H1 (cell line): ENCODE measurements around the gene UBL4A. TPM values are rescaled to one million over a fixed set of nuclear protein-coding genes. Genes with fewer than 3 reads are reported as not detected.

Experiments used
- CTCF ChIA-PET: fragments of 300-600 bp; sonication (Branson Sonifier 250); formaldehyde crosslinking; loops from one replicate; lab custom pipeline; 2021; ENCODE audit not compliant: partially characterized antibody; lab: Charles Lee
- POLR2A ChIA-PET: fragments of 300-600 bp; sonication (Branson Sonifier 250); formaldehyde crosslinking; loops from one replicate; lab custom pipeline; 2021; ENCODE audit warnings: inconsistent platforms; ENCODE audit not compliant: partially characterized antibody; lab: Charles Lee
- DNase-seq, 2 experiments: peaks; one replicate each; pipeline versions ENCODE4 v3.0.0 to v3.0.0-alpha.2; 2010 to 2022; ENCODE audit warnings: low spot score in 2 of 2, low read depth in 1 of 2, mixed read lengths in 1 of 2
- FAIRE-seq: peaks from 2 replicates; lab custom pipeline; 2011; peaks lifted over from hg19 to GRCh38; lab: Jason Lieb, UNC
- H2AFZ ChIP-seq: 2 replicates; pipeline ENCODE4 v1.8.1; 2012; ENCODE audit warnings: low read length, inconsistent platforms
- H2AK5ac ChIP-seq: 2 replicates; pipeline ENCODE4 v1.6.1; 2013; ENCODE audit warnings: low read depth, low read length
- H2BK120ac ChIP-seq: replicated peaks from 2 replicates; pipeline ENCODE3; 2013; ENCODE audit warnings: low read depth, low read length, inconsistent platforms
- H2BK12ac ChIP-seq: 2 replicates; pipeline ENCODE4 v1.6.1; 2013; ENCODE audit warnings: low read depth, low read length
- H2BK15ac ChIP-seq: 2 replicates; pipeline ENCODE4 v1.6.1; 2013; ENCODE audit warnings: low read length
- H2BK20ac ChIP-seq: 2 replicates; pipeline ENCODE4 v1.6.1; 2013; ENCODE audit warnings: low read length
- H2BK5ac ChIP-seq: 2 replicates; pipeline ENCODE4 v1.6.1; 2013; ENCODE audit warnings: low read depth, low read length
- H3K14ac ChIP-seq: 2 replicates; pipeline ENCODE4 v1.6.1; 2013; ENCODE audit warnings: inconsistent platforms; ENCODE audit not compliant: insufficient read length
- H3K18ac ChIP-seq: 2 replicates; pipeline ENCODE4 v1.6.1; 2013; ENCODE audit warnings: low read length; ENCODE audit errors: extremely low read depth
- H3K23ac ChIP-seq: 2 replicates; pipeline ENCODE4 v1.6.1; 2013; ENCODE audit warnings: inconsistent platforms; ENCODE audit not compliant: insufficient read length
- H3K23me2 ChIP-seq: 2 replicates; pipeline ENCODE4 v1.6.1; 2013; ENCODE audit warnings: low read depth, low read length
- H3K27ac ChIP-seq: 2 replicates; pipeline ENCODE4 v1.6.1; 2011; ENCODE audit warnings: low read depth, low read length, inconsistent platforms
- H3K27me3 ChIP-seq, 4 experiments: replicated peaks in 1 of 4; 1 replicate in 1 of 4; 2 replicates in 3 of 4; pipeline versions ENCODE4 v1.6.1 to v1.8.1; 2011 to 2013; ENCODE audit warnings: low read length in 3 of 4, mild to moderate bottlenecking in 3 of 4, inconsistent platforms in 2 of 4, mixed read lengths in 2 of 4, moderate library complexity in 1 of 4; ENCODE audit not compliant: control insufficient read depth in 3 of 4, insufficient read depth in 3 of 4; ENCODE audit errors: extremely low read depth in 1 of 4
- H3K36me3 ChIP-seq, 4 experiments: 2 replicates each; pipeline versions ENCODE4 v1.6.1 to v1.8.1; 2011 to 2013; ENCODE audit warnings: mild to moderate bottlenecking in 4 of 4, low read length in 3 of 4, moderate library complexity in 2 of 4, control low read depth in 1 of 4, inconsistent platforms in 1 of 4; ENCODE audit not compliant: insufficient read depth in 4 of 4, control insufficient read depth in 2 of 4
- H3K4ac ChIP-seq: replicated peaks from 2 replicates; pipeline ENCODE3; 2013; ENCODE audit warnings: low read length, low read depth, mixed read lengths, inconsistent platforms; ENCODE audit not compliant: insufficient read length
- H3K4me1 ChIP-seq, 4 experiments: replicated peaks in 1 of 4; 1 replicate in 1 of 4; 2 replicates in 3 of 4; pipeline versions ENCODE4 v1.6.1 to v1.8.1; 2011 to 2013; ENCODE audit warnings: low read length in 3 of 4, inconsistent platforms in 2 of 4, mixed read lengths in 1 of 4; ENCODE audit not compliant: insufficient read depth in 4 of 4, control insufficient read depth in 3 of 4
- H3K4me2 ChIP-seq, 2 experiments: 2 replicates each; pipeline versions ENCODE4 v1.6.1 to v1.8.1; 2011 to 2013; ENCODE audit warnings: low read depth in 2 of 2, low read length in 2 of 2, control low read depth in 1 of 2, inconsistent platforms in 1 of 2, mild to moderate bottlenecking in 1 of 2; ENCODE audit not compliant: insufficient read depth in 1 of 2
- H3K4me3 ChIP-seq, 4 experiments: fragments of 200-600, 300-600 bp in 1 of 4; sonication (generic), shearing (Covaris generic), sonication (Bioruptor Twin) in 1 of 4; 2 replicates each; pipeline versions ENCODE4 v1.5.1 to v1.8.1; 2011 to 2016; ENCODE audit warnings: low read length in 4 of 4, low read depth in 3 of 4, control low read depth in 2 of 4, inconsistent platforms in 2 of 4, mild to moderate bottlenecking in 2 of 4, mixed read lengths in 1 of 4, moderate library complexity in 1 of 4; ENCODE audit not compliant: insufficient read depth in 2 of 4; ENCODE audit errors: extremely low read depth in 1 of 4
- H3K56ac ChIP-seq: replicated peaks from 2 replicates; pipeline ENCODE3; 2013; ENCODE audit warnings: low read depth, mild to moderate bottlenecking, mixed read lengths, low read length, inconsistent platforms; ENCODE audit not compliant: insufficient read length
- H3K79me1 ChIP-seq: 2 replicates; pipeline ENCODE4 v1.6.1; 2013; ENCODE audit warnings: low read depth, low read length, control low read depth
- H3K79me2 ChIP-seq, 2 experiments: 2 replicates each; pipeline versions ENCODE4 v1.6.1 to v1.8.1; 2012 to 2013; ENCODE audit warnings: low read length in 2 of 2, mild to moderate bottlenecking in 2 of 2, inconsistent platforms in 1 of 2; ENCODE audit not compliant: insufficient read depth in 2 of 2, control insufficient read depth in 1 of 2
- H3K9ac ChIP-seq, 4 experiments: replicated peaks in 1 of 4; 1 replicate in 1 of 4; 2 replicates in 3 of 4; pipeline versions ENCODE4 v1.6.1 to v1.8.1; 2011 to 2013; ENCODE audit warnings: low read depth in 3 of 4, low read length in 3 of 4, control low read depth in 2 of 4, mild to moderate bottlenecking in 2 of 4, moderate library complexity in 2 of 4, inconsistent platforms in 1 of 4; ENCODE audit errors: extremely low read depth in 1 of 4
- H3K9me3 ChIP-seq, 2 experiments: 2 replicates each; pipeline versions ENCODE4 v1.6.1 to v1.8.1; 2012 to 2013; ENCODE audit warnings: mild to moderate bottlenecking in 2 of 2, moderate library complexity in 2 of 2, control low read depth in 1 of 2, inconsistent platforms in 1 of 2, low read depth in 1 of 2, low read length in 1 of 2, mixed read lengths in 1 of 2; ENCODE audit not compliant: insufficient read depth in 2 of 2
- H4K20me1 ChIP-seq, 2 experiments: replicated peaks in 1 of 2; 2 replicates each; pipeline versions ENCODE3 to v1.8.1; 2011 to 2013; ENCODE audit warnings: inconsistent platforms in 2 of 2, low read length in 2 of 2, mild to moderate bottlenecking in 1 of 2; ENCODE audit not compliant: insufficient read depth in 2 of 2, control insufficient read depth in 1 of 2
- H4K5ac ChIP-seq: 2 replicates; pipeline ENCODE4 v1.6.1; 2013; ENCODE audit warnings: low read length, low read depth, mixed read lengths, inconsistent platforms; ENCODE audit not compliant: insufficient read length
- H4K8ac ChIP-seq: 2 replicates; pipeline ENCODE4 v1.8.0; 2013; ENCODE audit warnings: mild to moderate bottlenecking, moderate library complexity, low read length, inconsistent platforms; ENCODE audit not compliant: insufficient read depth; ENCODE audit errors: extremely low read depth
- H4K91ac ChIP-seq: replicated peaks from 2 replicates; pipeline ENCODE3; 2013; ENCODE audit warnings: low read length, mixed read lengths, inconsistent platforms; ENCODE audit not compliant: insufficient read length
- CBX5 ChIP-seq: fragments of 300-800, 300-1000 bp; sonication (generic); IDR thresholded peaks from 2 replicates; pipeline ENCODE4 v1.7.1; 2016; ENCODE audit warnings: antibody characterized with exemption, low read length, low read depth
- NRF1 ChIP-seq: IDR thresholded peaks from 2 replicates; pipeline ENCODE4 v1.6.1; 2011; ENCODE audit warnings: mild to moderate bottlenecking, low read depth, low read length, improper control_type of control experiment
- POLR2A ChIP-seq, 2 experiments: IDR thresholded peaks; 1 replicate in 1 of 2; 2 replicates in 1 of 2; pipeline ENCODE4 v1.6.1; 2011; ENCODE audit warnings: low read depth in 2 of 2, low read length in 2 of 2, mild to moderate bottlenecking in 2 of 2; ENCODE audit errors: control extremely low read depth in 1 of 2
- RXRA ChIP-seq: IDR thresholded peaks from 2 replicates; pipeline ENCODE4 v1.6.1; 2011; ENCODE audit warnings: low read depth, mild to moderate bottlenecking, low read length, moderate library complexity; ENCODE audit not compliant: insufficient read depth
- SP1 ChIP-seq: IDR thresholded peaks from 2 replicates; pipeline ENCODE4 v1.6.1; 2011; ENCODE audit warnings: low read depth, low read length
- SP4 ChIP-seq: IDR thresholded peaks from 2 replicates; pipeline ENCODE4 v1.6.1; 2012; ENCODE audit warnings: low read length, inconsistent platforms
- TAF1 ChIP-seq: IDR thresholded peaks from 2 replicates; pipeline ENCODE4 v1.6.1; 2011; ENCODE audit warnings: mild to moderate bottlenecking, low read depth, low read length
- WGBS, 2 experiments: shearing (Covaris generic) in 1 of 2; methylation state at CpG; one replicate each; pipeline versions ENCODE4 v1.1.6 to v1.1.7; 2013 to 2015; ENCODE audit warnings: low lambda C conversion rate in 2 of 2, mixed read lengths in 2 of 2, inconsistent platforms in 1 of 2, low coverage in 1 of 2, missing lambda C conversion rate in 1 of 2; ENCODE audit not compliant: insufficient replicate concordance in 2 of 2, insufficient coverage in 1 of 2, insufficient read length in 1 of 2; ENCODE audit errors: extremely low coverage in 1 of 2, missing lambda C conversion rate in 1 of 2; 5-methylcytosine and 5-hydroxymethylcytosine counted together
- polyA plus RNA-seq, 7 experiments: library from polyadenylated mRNA; depleted of rRNA in 3 of 7; stranded (reverse) in 5 of 7; unstranded in 2 of 7; fragments of >200 nt in 5 of 7; fragments of 200-250 nt in 2 of 7; gene quantifications; 1 replicate in 5 of 7; 2 replicates in 1 of 7; 4 replicates in 1 of 7; pipeline versions ENCODE4 v1.2.1 to v1.2.3, GENCODE V29; 2011 to 2013; ENCODE audit warnings: missing spikeins in 2 of 7, mixed read lengths in 2 of 7
- total RNA-seq: library from RNA; stranded (reverse); fragmentation: NEBNext Ultra II Directional; extraction: Animal tissue kit (Norgen Biotek cat#: 25700); gene quantifications from 2 replicates; pipeline ENCODE4 v1.2.1, GENCODE V29; 2021
- TF ChIP-seq, protein P1 (sequence below): IDR thresholded peaks from 2 replicates; pipeline ENCODE4 v1.6.1; 2012; ENCODE audit warnings: inconsistent platforms

The UBL4A gene
- total and polyA plus RNA-seq, 2 of the 8 experiments (the other 6 are each of a cell fraction or from before 2014, with no cell fraction given) = 23.1 to 31.7 TPM

DNA sequence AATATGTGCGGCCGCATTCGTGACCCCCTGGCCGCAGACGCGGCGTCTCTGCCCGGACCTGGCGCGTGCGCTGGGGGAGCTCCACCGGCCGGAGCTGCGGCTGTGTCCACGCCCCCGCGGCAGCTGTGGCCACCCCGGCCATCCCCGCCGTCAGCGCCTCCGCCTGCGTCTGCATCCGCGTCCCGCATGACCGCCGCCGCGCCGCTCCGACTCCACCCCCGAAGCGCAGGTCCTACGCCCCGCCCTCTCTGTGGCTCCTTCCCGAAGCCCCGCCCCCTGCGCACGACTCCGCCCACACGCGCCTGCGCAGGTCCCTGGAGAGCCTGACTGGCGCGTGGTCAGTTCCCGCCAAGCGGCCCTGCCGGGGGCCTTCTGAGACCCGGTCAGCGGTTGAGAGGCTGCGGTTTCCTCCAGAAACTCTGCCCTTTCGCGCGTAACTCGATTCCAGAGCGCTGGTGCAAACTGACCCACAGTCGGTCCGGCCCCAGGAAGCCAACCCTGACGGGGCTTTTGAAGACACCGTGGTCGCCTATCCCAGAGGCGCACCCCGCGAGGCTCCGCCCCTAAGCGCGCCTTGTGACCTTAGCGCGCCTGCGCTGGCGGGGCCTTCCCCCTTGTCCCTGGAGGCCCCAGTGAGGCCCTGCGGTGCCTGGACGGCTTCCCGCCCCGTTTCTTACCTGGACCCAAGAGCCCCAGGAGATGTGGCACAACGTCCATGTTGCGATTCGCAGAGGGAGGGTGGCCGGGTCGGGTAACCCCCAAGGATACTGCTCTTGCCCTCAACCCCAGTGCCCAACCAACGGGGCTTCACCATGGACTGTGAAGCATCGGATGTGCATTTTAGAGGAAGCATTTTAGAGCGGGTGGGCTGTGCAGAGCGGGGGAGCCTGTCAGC is 7.4 kb downstream of the UBL4A start, which contains the start of gene LAGE3:
Gene LAGE3 (minus strand): TSS at position 554 of the 895 bp plus-strand sequence. CDS start 366 bp downstream, at position 188.
- H3K4me2 ChIP-seq = peak within 1 kb of the TSS; percentile 66 to 71
- no peak within 1 kb of the TSS for H3K56ac ChIP-seq
- peak within 1 kb of the TSS; percentile 89 for H4K5ac ChIP-seq
- 0 out of 2 replicates have a peak, but pooled peaks cover 3% of the 10 kb centered on the region for H3K23me2 ChIP-seq
- H3K27me3 ChIP-seq = no peaks in the 10 kb centered on the region
- H3K18ac ChIP-seq = peak within 1 kb of the TSS; percentile 71
- no peak within 1 kb of the TSS for H2BK12ac ChIP-seq
- peak within 1 kb of the TSS in 2 of 4 experiments; percentile 34 to 48; a peak in 3 of 7 replicates for H3K9ac ChIP-seq
- H2AK5ac ChIP-seq = no peak within 1 kb of the TSS
- H2BK120ac ChIP-seq = no peak within 1 kb of the TSS
- H2AFZ ChIP-seq = peak within 1 kb of the TSS; percentile 89; the same call in 1 of the 2 replicates
- H2BK20ac ChIP-seq = no peak within 1 kb of the TSS
- no peaks in the 10 kb centered on the region for H3K79me2 ChIP-seq
- DNase-seq = peak; percentile 57 to 97
- POLR2A ChIA-PET = interaction anchor here (0.7 to 1.9 kb wide), 9 partner anchors 11 to 81 kb away, joined by 3 to 6 read pairs (median 4); partner anchors contain the start of genes FAM50A and SLC10A3
- peak within 1 kb of the TSS; percentile 82; the same call in 1 of the 2 replicates for H4K8ac ChIP-seq
- no peaks in the 10 kb centered on the region for H4K20me1 ChIP-seq
- no peak within 1 kb of the TSS for H2BK15ac ChIP-seq
- 13% methylated on average over 14 of the region's 85 CpGs; no CpG with 5 or more reads in 1 of the 2 experiments for WGBS, 2 experiments
- no peak within 1 kb of the TSS for H3K4ac ChIP-seq
- H3K79me1 ChIP-seq = no peaks in the 10 kb centered on the region
- peaks cover 0 to 6% (median 0%) of the 10 kb centered on the region in 4 experiments; a peak in 1 of 7 replicates for H3K4me1 ChIP-seq
- no peak within 1 kb of the TSS; the same call in 1 of the 2 replicates for H2BK5ac ChIP-seq
- peak within 1 kb of the TSS; percentile 45 to 66 (median 55) for H3K4me3 ChIP-seq
- H3K9me3 ChIP-seq = no peaks in the 10 kb centered on the region
- no peak within 1 kb of the TSS for H3K23ac ChIP-seq
- no peak within 1 kb of the TSS for H3K14ac ChIP-seq
- H4K91ac ChIP-seq = no peak within 1 kb of the TSS
- no peaks in the 10 kb centered on the region; a peak in 1 of 8 replicates for H3K36me3 ChIP-seq
- CTCF ChIA-PET = interaction anchor here (0.6 kb wide), 2 partner anchors 53 to 68 kb away, joined by 3 read pairs; no protein-coding TSS in a partner anchor
- H3K27ac ChIP-seq = peak within 1 kb of the TSS; percentile 77; the same call in 1 of the 2 replicates
- FAIRE-seq = peak; percentile 7
- TF ChIP-seq POLR2A (IDR thresholded peaks at IDR 0.05; ENCODE audit: control extremely low read depth in 1 of 2, low read depth in 2 of 2, low read length in 2 of 2) = peak in 1 of 2 experiments; percentile 62; a peak in 2 of 3 replicates
- peak; percentile 64 for TF ChIP-seq SP1
- no peak for TF ChIP-seq CBX5
- peak; percentile 78 for TF ChIP-seq NRF1
- peak; percentile 94 for TF ChIP-seq SP4
- peak; percentile 60 for TF ChIP-seq TAF1
- TF ChIP-seq, protein P1, sequence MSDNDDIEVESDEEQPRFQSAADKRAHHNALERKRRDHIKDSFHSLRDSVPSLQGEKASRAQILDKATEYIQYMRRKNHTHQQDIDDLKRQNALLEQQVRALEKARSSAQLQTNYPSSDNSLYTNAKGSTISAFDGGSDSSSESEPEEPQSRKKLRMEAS = peak; percentile 89
- no peak for TF ChIP-seq RXRA
